GM20431 (cell line): Measurements from ENCODE around the gene CPA1.

Experiments
- in situ Hi-C: fragments of 300-500 bp; cut with MseI, MboI; formaldehyde crosslinking; loops from one replicate; pipeline ENCODE4 v1.15.0; 2020; ENCODE audit warnings: low sequenced_read_pairs; ENCODE audit not compliant: unreplicated experiment

CPA1 gene

DNA sequence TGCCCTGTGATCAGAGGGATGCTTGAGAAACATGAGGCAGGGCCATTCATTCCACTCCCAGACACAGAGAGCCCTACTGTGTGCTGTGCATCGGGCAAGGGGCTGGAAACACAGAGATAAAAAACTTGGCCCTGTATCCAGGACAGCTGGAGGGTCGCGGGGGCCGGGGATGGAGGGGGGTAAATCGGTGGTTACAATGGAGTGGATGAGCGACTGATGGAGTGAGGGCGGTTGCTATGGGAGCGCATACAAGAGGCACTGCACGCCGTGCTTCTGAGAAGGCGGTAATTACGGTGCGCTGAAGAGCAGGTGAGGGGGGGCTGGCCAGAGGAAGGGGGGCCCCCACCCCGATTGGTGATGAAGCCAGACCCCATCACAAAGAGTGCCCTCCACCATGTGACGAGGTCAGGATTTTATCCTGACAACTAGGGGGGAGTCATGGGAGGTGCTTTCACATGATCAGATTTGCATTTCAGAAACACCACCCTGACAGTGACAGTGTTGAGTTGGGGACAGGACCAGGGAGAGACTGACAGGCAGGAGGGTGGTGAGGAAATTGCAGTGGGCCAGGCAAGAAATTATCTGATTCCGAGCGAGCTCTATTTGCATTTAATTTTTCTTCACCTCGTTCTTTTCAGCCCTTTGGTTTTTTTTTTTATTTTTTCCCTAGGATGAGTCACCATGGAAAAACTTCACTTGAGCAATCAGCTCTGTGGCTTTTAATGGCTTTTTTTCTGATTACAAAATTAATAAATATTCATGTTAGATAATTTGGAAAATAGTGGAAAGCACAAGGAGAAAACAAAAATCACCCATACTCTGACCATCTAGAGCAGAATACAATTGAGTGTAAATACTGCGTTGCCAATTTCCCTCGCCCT lies 27.9 kb upstream of the CPA1 start:
- in situ Hi-C loops, result no loop called here

DNA sequence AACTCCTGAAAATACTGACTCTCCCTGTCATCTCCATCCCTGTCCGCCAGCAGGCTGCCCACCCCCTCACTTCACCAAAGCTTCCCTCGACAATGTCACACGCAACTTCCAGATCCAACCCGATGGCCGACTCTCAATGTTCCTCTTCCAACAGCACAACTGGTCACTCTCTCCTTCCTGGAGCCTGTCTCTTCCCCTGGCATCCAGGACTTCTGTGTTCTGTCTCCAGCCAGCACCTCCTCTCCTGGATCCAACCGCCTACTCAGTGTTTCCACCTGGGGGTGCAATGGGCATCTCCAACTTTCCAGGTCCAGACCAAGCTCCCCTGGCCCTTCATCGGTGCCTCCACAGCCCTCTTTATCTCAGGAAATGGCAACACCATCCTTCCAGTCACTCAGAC lies 27.1 kb upstream of the CPA1 start:
- in situ Hi-C loops, result no loop called here

DNA sequence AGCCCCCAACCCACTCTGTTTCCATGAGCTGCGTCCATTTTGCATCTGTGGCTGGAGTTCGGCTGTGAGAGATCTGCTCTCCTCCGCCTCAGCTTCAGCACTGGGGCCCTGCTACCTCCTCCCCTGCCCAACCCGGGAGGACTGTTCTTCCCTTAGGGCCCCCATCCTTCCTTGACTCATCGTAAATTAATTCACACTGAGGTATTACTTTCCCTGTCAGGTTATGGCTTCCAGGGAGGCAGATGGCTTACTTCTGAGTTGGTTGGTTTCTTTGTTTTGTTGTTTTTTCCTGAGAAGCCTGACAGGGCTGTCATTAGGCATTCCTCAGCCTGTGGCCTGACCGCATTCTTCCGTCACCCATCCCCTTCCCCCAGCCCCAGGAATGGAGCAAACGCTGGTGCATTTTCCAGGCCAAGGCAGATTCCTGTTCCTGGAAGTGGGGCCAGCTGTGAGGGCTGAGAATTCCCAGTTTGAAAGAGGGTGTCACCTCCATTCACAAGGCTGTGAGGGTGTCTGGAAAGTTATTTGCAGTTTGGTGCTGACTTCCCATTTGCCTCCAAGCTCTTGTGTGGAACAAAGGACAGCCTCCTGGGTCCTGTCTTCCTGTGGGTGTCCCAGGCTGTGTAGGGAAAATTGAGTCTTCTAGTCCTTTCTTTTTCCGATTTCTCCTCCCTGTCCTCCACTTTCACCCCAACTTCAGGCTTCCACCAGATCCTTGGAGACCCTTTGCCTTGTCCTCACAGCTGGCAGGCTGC lies 24.0 kb upstream of the CPA1 start:
- in situ Hi-C loops, result no loop called here

- in situ Hi-C loops, result no loop called here
These were observed 23.2 kb upstream of the CPA1 start for GRCh38 chr7:130356876-130357611.

- in situ Hi-C loops, result no loop called here
These were observed 21.8 kb upstream of the CPA1 start for GRCh38 chr7:130358471-130358870.

- in situ Hi-C loops, result no loop called here
These were observed 20.9 kb upstream of the CPA1 start for GRCh38 chr7:130359276-130359857.

GRCh38 chr7:130360518-130360917 lies 19.8 kb upstream of the CPA1 start:
- in situ Hi-C loops, result no loop called here

- in situ Hi-C loops, result no loop called here
These were observed 18.6 kb upstream of the CPA1 start for GRCh38 chr7:130361681-130362080.

DNA sequence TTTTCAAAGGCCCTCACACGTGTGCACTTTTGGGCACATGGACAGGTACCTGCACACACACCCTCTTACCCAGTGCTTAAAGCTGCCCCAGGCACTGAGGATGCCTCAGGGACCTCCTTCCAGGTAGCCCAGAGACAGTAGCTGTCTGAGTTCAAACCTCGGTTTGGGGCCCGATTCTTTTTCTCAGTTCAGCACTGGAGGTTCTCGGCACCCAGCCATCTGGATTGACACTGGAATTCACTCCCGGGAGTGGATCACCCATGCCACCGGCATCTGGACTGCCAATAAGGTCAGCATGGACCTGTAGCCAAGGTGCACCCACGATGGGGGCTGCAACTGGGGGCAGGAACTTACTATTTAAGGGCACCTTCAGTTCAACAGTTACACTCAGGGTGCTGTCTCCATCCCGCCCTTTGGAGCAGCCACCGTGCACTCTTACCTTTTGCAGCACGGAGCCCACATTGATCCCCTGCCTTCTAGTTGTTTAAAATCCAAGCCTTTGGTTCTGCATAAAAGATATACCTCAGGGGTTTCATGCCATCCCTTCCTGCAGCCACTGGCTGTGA lies 18.0 kb upstream of the CPA1 start:
- in situ Hi-C loops, result no loop called here

DNA sequence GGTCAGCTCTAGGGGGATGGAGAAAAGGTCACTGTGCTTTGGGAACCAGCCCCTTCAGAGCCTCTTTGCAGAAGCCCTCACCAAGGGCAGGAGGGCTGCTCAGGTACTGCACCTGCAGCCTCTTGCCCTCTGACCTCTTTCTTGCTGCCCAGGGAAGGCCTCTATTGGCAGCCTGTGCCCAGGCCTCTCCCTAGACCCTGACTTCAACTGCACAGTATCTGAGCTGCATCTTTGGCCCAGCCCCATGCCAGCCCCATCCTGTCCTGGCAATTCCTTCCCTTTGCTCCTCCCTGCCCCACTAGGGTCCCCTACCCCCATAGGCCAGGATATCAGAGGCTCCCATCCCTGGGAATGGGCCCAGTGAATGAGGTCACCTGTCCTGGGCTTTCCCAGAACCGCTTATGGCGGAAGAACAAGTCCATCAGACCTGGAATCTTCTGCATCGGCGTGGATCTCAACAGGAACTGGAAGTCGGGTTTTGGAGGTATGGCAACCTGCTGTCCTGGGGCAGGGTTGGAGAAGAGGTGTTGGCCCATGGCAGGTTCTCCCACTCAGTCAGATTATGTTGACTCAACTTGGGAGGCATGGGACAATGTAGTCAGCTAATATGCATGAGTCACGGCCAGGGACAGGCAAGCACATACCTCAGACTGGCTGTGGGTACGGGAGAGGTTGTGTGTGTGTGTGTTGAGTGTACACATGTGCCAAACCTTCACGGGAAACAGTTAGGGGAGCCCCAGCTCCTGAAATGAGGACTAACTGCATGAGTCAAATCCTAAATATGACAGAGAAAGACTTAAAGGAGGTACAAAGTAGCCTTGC lies 17.1 kb upstream of the CPA1 start:
- in situ Hi-C loops, result no loop called here

- in situ Hi-C loops, result no loop called here
These were observed 15.8 kb upstream of the CPA1 start for GRCh38 chr7:130364451-130364850.

DNA sequence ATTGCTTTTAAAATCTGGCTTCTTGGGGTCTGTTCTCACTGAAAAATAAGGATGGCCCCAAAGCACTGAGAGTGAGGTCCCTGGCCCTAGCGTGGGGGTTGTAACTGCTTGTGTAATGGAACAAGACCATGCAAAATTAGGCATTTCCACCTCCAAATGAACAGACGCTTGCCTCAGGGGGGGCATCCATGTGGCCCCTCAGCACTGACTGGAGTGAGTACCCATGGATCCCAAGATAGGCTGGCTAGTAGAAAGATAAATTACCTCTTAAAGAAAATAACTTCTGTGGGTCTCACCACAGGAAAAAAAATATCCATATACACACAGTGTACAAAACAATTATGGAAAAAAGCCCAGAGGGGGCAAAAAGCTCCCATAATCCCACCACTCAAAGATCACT lies 15.2 kb upstream of the CPA1 start:
- in situ Hi-C loops, result no loop called here

GRCh38 chr7:130365511-130366441 lies 14.5 kb upstream of the CPA1 start:
- in situ Hi-C loops, result no loop called here

GRCh38 chr7:130366564-130366963 lies 13.7 kb upstream of the CPA1 start:
- in situ Hi-C loops, result no loop called here

- in situ Hi-C loops, result no loop called here
These were observed 13.1 kb upstream of the CPA1 start for GRCh38 chr7:130367088-130367755.

GRCh38 chr7:130367836-130368746 lies 12.2 kb upstream of the CPA1 start:
- in situ Hi-C loops, result no loop called here
